VCaP (cell line): ENCODE measurements around the gene NARF.

Experiments used
- H3K27ac ChIP-seq: fragments of 450-650 bp; 2 replicates; pipeline ENCODE4 v1.5.1; 2017
- CTCF ChIP-seq: fragments of 450-650 bp; conservative IDR thresholded peaks from 2 replicates; pipeline ENCODE4 v1.5.1; 2017; ENCODE audit warnings: mild to moderate bottlenecking, moderate library complexity

The NARF gene

GRCh38 chr17:82458179-82458884 is at the start of gene NARF:
Gene NARF (plus strand): TSS chr17:82458741. CDS start chr17:82458804, 63 bp downstream.
- H3K27ac ChIP-seq, result peak within 1 kb of the TSS; percentile 100
- no peak for TF ChIP-seq CTCF

- TF ChIP-seq CTCF, result no peak
- no peak overlapping the region for H3K27ac ChIP-seq
These were observed 49.6 kb upstream of the NARF start for GRCh38 chr17:82408938-82409318.

- no peak for TF ChIP-seq CTCF
- H3K27ac ChIP-seq, result no peak overlapping the region
These were observed 48.4 kb upstream of the NARF start for GRCh38 chr17:82410014-82410716.

GRCh38 chr17:82411396-82412053 is 47.0 kb upstream of the NARF start:
- no peak overlapping the region for H3K27ac ChIP-seq
- no peak for TF ChIP-seq CTCF

GRCh38 chr17:82412081-82412480 is 46.5 kb upstream of the NARF start:
- peak overlapping the region; percentile 72; the same call in 1 of the 2 replicates for H3K27ac ChIP-seq

GRCh38 chr17:82412535-82413520 is 45.7 kb upstream of the NARF start:
- peak overlapping the region; percentile 72 for H3K27ac ChIP-seq
- TF ChIP-seq CTCF, result no peak

GRCh38 chr17:82414548-82415281 is 43.8 kb upstream of the NARF start:
- no peak overlapping the region for H3K27ac ChIP-seq
- TF ChIP-seq CTCF, result peak; percentile 60
